ENCODE results near the gene PACSIN2. TPM values are rescaled to one million over a fixed set of nuclear protein-coding genes. Genes with fewer than 3 reads are reported as not detected.

PACSIN2 gene
- total RNA-seq, 1 experiment from 2014 or later, result 60.2 TPM

GRCh38 chr22:42871146-42872050, 143.6 kb downstream of the PACSIN2 start:
- TF ChIP-seq POLR2AphosphoS5 (IDR thresholded peaks at IDR 0.05; ENCODE audit: low read depth, low read length), result no peak
- no peak for TF ChIP-seq CTCF (IDR thresholded peaks at IDR 0.05)
- TF ChIP-seq REST (IDR thresholded peaks at IDR 0.05; ENCODE audit: insufficient read depth in 1 of 2, low read depth in 2 of 2, low read length in 1 of 2), result no peak
- TF ChIP-seq SIN3A (IDR thresholded peaks at IDR 0.05; ENCODE audit: borderline replicate concordance, insufficient read depth, low read depth, low read length), result no peak
- no peak for TF ChIP-seq TCF7L2 (IDR thresholded peaks at IDR 0.05; ENCODE audit: low read depth, low read length)
- POLR2A ChIA-PET, result no interaction called here
- Histone ChIP-seq H3K36me3 (ENCODE audit: control insufficient read depth, insufficient read depth, low read length) (no peaks in the 10 kb centered on the region; the same call in 1 of the 2 replicates), H3K4me1 (ENCODE audit: control insufficient read depth, insufficient read depth, low read length) (no peaks in the 10 kb centered on the region; the same call in 1 of the 2 replicates), H3K4me3 (ENCODE audit: low read depth in 2 of 2, low read length in 2 of 2) (no peak overlapping the region), H3K9me3 (ENCODE audit: control insufficient read depth, insufficient read depth, low read depth, low read length) (no peaks in the 10 kb centered on the region), H3K27ac (ENCODE audit: low read length) (no peak overlapping the region), H3K27me3 (ENCODE audit: control insufficient read depth, insufficient read depth, low read length) (no peaks in the 10 kb centered on the region)
- DNase-seq (ENCODE audit: low read depth, low spot score) (no peak), ATAC-seq (no peak)
- no TSS peak for BruUV-seq (replicated peaks)
- CTCF ChIA-PET, result interaction anchor here (0.7 kb wide), 1 partner anchor 286 kb away, joined by 3 read pairs; no protein-coding TSS in a partner anchor
- in situ Hi-C loops (cut with HindIII; ENCODE audit: low pct_unique_long_range_greater_than_20kb, low sequenced_read_pairs) (no loop called here), intact Hi-C loops (cut with micrococcal nuclease; ENCODE audit: unreplicated experiment) (no loop called here)

DNA sequence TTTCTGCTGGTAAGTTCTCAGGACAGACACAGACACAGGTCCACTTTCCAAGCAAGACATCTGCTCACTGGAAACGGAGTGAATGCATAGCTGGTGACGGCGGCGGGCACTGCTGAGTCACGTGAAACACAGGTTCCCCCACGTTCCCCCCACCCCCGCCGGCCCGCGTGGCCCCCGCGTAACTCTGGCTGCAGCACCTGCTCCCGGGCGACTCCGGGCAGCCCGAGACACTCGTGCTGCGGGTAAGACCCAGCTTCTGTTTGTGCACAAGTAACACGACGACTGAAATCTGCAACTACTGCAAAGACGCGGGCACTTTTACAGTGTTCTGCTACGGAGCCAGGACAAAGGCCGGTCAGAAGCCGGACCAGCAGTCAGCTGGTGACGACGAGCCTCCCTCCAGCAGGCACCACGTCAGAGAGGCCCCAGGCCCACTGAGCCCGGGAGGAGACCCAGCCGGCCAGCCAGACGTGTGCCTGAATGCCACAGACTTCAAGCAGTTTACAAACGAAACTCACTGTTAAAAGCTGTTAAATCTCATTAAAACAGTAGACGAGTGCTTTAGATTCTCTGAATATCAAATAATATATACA, 145.0 kb downstream of the PACSIN2 start:
- TF ChIP-seq REST (IDR thresholded peaks at IDR 0.05; ENCODE audit: insufficient read depth in 1 of 2, low read depth in 2 of 2, low read length in 1 of 2), result no peak
- TF ChIP-seq TCF7L2 (IDR thresholded peaks at IDR 0.05; ENCODE audit: low read depth, low read length), result no peak
- no peak for TF ChIP-seq POLR2AphosphoS5 (IDR thresholded peaks at IDR 0.05; ENCODE audit: low read depth, low read length)
- BruUV-seq (replicated peaks), result TSS peak; percentile 88
- Histone ChIP-seq H3K27me3 (ENCODE audit: control insufficient read depth, insufficient read depth, low read length) (no peaks in the 10 kb centered on the region), H3K36me3 (ENCODE audit: control insufficient read depth, insufficient read depth, low read length) (no peaks in the 10 kb centered on the region; the same call in 1 of the 2 replicates), H3K27ac (ENCODE audit: low read length) (no peak overlapping the region), H3K9me3 (ENCODE audit: control insufficient read depth, insufficient read depth, low read depth, low read length) (no peaks in the 10 kb centered on the region), H3K4me3 (ENCODE audit: low read depth in 2 of 2, low read length in 2 of 2) (no peak overlapping the region), H3K4me1 (ENCODE audit: control insufficient read depth, insufficient read depth, low read length) (no peaks in the 10 kb centered on the region; the same call in 1 of the 2 replicates)
- ChIA-PET POLR2A (no interaction called here), CTCF (interaction anchor here (0.7 kb wide), 1 partner anchor 39 kb away, joined by 3 read pairs; no protein-coding TSS in a partner anchor)
- ATAC-seq (no peak), DNase-seq (ENCODE audit: low read depth, low spot score) (no peak)
- in situ Hi-C loops (cut with HindIII; ENCODE audit: low pct_unique_long_range_greater_than_20kb, low sequenced_read_pairs) (no loop called here), intact Hi-C loops (cut with micrococcal nuclease; ENCODE audit: unreplicated experiment) (no loop called here)
